ENCODE results near the gene SNHG17. TPM values are rescaled to one million over a fixed set of nuclear protein-coding genes. Genes with fewer than 3 reads are reported as not detected.

SNHG17 gene
- polyA plus RNA-seq, 4 donors, result 24.8 to 35.7 (median 30.4) TPM

DNA sequence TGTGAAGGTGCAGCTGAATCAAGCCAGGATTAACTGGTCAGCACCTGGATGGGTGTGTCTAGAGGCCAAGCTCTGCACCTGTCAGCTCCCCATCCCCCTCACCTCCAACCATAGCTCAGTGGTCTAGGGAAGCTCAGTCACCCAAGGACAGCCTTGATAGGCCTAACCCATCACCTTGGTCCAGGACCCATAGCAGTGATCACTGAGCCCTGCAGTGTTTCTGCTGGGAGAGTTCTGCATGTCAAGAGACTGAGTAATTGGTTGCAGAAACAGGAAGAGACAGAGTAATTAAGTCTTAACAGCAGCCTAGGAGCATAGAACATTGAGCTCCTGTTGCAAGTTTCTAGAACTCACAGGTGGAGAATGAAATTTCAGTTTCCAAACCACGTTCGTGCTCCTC, 18.8 kb upstream of the SNHG17 start:
- Histone ChIP-seq H3K36me3 (ENCODE audit: control insufficient read depth in 3 of 3, insufficient read depth in 2 of 3, low read depth in 1 of 3, low read length in 3 of 3) (peaks cover 3 to 27% (median 9%) of the 10 kb centered on the region in 3 donors), H3K27ac (ENCODE audit: low read depth in 1 of 3, low read length in 2 of 3) (peak overlapping the region in 1 of 3 donors; percentile 28), H3K4me3 (ENCODE audit: low read depth in 1 of 3, low read length in 3 of 3) (no peak overlapping the region), H3K9me3 (ENCODE audit: control insufficient read depth in 2 of 2, insufficient read depth in 1 of 2, low read depth in 1 of 2, low read length in 1 of 2) (no peaks in the 10 kb centered on the region), H3K27me3 (ENCODE audit: control insufficient read depth in 3 of 3, insufficient read depth in 3 of 3, low read length in 3 of 3) (no peaks in the 10 kb centered on the region), H3K4me1 (ENCODE audit: control insufficient read depth in 3 of 3, insufficient read depth in 2 of 3, low read depth in 1 of 3, low read length in 2 of 3) (no peaks in the 10 kb centered on the region)
- WGBS, 3 donors, result 49 to 72% (median 51%) methylated on average over 2 of the region's 2 CpGs
- FAIRE-seq, result no peak
- peak; percentile 12 to 36 for DNase-seq

DNA sequence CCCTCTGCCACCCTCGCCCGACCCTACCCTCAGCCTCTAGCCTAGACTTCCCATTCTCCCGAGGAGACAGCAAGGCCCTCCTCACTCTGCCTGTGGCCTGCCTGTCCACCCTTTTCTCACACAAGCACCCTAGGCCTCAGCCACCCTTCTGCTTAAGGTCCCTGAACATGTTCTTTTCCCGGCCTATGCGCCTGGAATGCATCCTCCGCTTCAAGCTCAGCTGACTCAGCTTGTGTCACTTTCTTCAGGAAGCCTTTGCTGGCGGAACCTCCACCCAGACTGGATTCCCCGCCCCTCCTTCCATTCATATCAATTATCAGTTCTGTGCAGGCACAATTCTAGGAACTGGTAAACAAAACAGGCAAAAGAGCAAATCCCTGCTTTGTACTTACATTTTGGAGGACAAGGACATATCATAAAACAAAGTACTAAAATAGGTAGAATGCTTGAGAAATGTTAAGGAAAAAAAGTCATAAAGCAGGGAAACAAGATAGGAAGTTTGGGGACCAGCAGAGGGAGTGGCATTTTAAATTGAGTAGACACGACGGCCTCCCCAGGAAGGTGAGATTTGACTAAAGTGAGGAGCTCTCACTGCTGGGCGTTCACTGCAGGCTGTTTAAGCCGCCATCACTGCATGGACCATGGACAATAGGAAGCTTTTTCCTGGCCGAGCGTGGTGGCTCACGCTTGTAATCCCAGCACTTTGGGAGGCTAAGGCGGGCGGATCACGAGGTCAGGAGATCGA, 17.9 kb upstream of the SNHG17 start:
- Histone ChIP-seq H3K4me3 (ENCODE audit: low read depth in 1 of 3, low read length in 3 of 3) (no peak overlapping the region), H3K36me3 (ENCODE audit: control insufficient read depth in 3 of 3, insufficient read depth in 2 of 3, low read depth in 1 of 3, low read length in 3 of 3) (peaks cover 3 to 35% (median 9%) of the 10 kb centered on the region in 3 donors), H3K27ac (ENCODE audit: low read depth in 1 of 3, low read length in 2 of 3) (peak overlapping the region in 1 of 3 donors; percentile 17), H3K4me1 (ENCODE audit: control insufficient read depth in 3 of 3, insufficient read depth in 2 of 3, low read depth in 1 of 3, low read length in 2 of 3) (peaks cover 0 to 5% (median 0%) of the 10 kb centered on the region in 3 donors), H3K9me3 (ENCODE audit: control insufficient read depth in 2 of 2, insufficient read depth in 1 of 2, low read depth in 1 of 2, low read length in 1 of 2) (no peaks in the 10 kb centered on the region), H3K27me3 (ENCODE audit: control insufficient read depth in 3 of 3, insufficient read depth in 3 of 3, low read length in 3 of 3) (no peaks in the 10 kb centered on the region)
- 87 to 92% (median 91%) methylated on average over 15 to 19 of the region's 19 CpGs for WGBS, 3 donors
- FAIRE-seq, result no peak
- DNase-seq, result peak in 1 of 2 donors; percentile 11

DNA sequence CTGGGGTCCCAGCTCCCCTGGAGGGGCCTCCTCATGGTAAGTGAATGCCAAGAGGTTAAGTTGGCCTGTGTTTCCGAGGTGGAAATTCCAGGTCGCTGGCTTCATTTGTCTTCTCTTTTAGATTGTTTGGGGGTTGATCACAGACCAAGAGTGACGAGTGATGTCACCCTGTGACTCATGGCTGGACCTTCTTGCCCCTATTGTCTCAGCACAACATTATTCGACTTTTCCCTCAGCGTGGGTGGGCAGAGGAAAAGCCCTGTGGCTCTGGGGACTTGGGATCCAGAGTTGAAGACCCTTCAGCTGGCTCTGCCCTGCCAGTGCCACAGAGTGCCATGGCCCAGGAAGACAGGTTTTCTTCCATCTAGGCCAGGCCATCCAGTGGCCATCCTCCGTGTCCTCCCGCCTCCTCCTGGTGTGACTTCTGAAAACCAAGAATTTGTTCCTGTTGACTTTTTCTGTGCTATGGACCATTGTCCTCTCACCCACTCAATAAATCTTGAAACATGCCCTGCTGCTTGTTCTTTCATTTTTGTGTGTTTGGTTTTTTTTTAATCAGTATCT, 15.4 kb upstream of the SNHG17 start:
- H3K9me3 ChIP-seq (ENCODE audit: control insufficient read depth in 2 of 2, insufficient read depth in 1 of 2, low read depth in 1 of 2, low read length in 1 of 2), result no peaks in the 10 kb centered on the region
- no peak overlapping the region for H3K4me3 ChIP-seq (ENCODE audit: low read depth in 1 of 3, low read length in 3 of 3)
- H3K4me1 ChIP-seq (ENCODE audit: control insufficient read depth in 3 of 3, insufficient read depth in 2 of 3, low read depth in 1 of 3, low read length in 2 of 3), result peaks cover 4 to 14% (median 5%) of the 10 kb centered on the region in 3 donors
- no peaks in the 10 kb centered on the region for H3K27me3 ChIP-seq (ENCODE audit: control insufficient read depth in 3 of 3, insufficient read depth in 3 of 3, low read length in 3 of 3)
- DNase-seq, result no peak
- WGBS, 3 donors, result 88 to 89% (median 88%) methylated on average over 7 of the region's 7 CpGs
- H3K36me3 ChIP-seq (ENCODE audit: control insufficient read depth in 3 of 3, insufficient read depth in 2 of 3, low read depth in 1 of 3, low read length in 3 of 3), result peaks cover 3 to 36% (median 9%) of the 10 kb centered on the region in 3 donors
- no peak overlapping the region for H3K27ac ChIP-seq (ENCODE audit: low read depth in 1 of 3, low read length in 2 of 3)
- no peak for FAIRE-seq

DNA sequence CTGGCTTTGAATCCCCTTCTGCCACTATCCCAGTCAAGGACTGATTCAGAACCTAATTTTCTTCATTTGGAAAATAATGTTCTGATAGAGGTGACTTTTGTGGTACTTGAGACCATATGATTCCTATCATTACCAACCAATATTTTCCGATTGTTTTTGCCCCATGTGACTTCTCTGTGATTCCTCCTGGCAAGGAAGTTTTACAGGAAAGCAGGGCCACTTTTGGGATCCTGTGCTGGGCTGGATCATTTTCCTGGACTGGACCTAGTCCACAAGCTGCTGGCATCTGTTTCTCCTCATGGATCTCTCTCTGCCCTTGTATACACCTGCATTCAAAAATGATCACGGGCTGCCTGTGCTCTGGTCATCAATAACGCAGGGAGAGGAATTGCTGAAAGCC, 13.9 kb upstream of the SNHG17 start:
- Histone ChIP-seq H3K27ac (ENCODE audit: low read depth in 1 of 3, low read length in 2 of 3) (no peak overlapping the region), H3K36me3 (ENCODE audit: control insufficient read depth in 3 of 3, insufficient read depth in 2 of 3, low read depth in 1 of 3, low read length in 3 of 3) (peaks cover 3 to 36% (median 9%) of the 10 kb centered on the region in 3 donors), H3K27me3 (ENCODE audit: control insufficient read depth in 3 of 3, insufficient read depth in 3 of 3, low read length in 3 of 3) (no peaks in the 10 kb centered on the region), H3K4me1 (ENCODE audit: control insufficient read depth in 3 of 3, insufficient read depth in 2 of 3, low read depth in 1 of 3, low read length in 2 of 3) (peaks cover 4 to 14% (median 5%) of the 10 kb centered on the region in 3 donors), H3K4me3 (ENCODE audit: low read depth in 1 of 3, low read length in 3 of 3) (no peak overlapping the region), H3K9me3 (ENCODE audit: control insufficient read depth in 2 of 2, insufficient read depth in 1 of 2, low read depth in 1 of 2, low read length in 1 of 2) (no peaks in the 10 kb centered on the region)
- no peak for DNase-seq
- FAIRE-seq, result no peak
- 84 to 92% (median 86%) methylated on average over 3 of the region's 3 CpGs for WGBS, 3 donors

DNA sequence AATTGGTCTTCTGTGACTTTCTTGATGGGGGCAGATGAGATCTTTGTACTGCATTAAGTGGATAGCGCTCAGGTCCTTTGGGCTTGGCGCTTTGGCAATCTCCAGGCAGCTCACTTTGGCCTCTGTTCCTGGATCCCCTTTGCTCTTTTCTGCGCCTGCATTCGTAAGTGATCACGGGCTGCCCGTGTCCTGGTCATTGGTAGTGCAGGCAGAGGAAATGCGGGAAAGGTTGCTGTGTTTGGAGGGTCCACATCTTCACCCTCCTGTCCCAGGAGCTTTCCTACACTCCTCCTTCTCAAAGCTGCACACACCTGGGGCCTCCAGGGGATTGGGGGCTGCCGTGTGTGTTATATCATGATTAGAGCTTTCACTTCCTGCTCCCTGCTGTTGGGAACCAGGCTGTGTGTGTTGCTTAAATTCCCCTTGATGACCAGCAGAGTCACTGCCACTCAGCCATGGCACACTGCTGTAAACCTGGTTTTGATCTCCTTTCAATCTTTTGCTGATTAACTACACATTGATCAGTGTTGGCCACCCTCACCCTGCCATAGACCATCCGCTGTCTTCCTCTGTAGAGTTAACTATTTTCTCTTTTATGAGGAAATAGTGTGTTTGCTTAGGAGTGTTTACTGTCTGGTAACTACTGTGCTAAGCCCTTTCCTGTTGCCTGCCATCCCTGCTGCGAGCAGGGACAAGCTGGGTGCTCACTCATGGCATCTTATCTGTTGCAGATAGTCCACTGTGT, 13.0 kb upstream of the SNHG17 start:
- Histone ChIP-seq H3K36me3 (ENCODE audit: control insufficient read depth in 3 of 3, insufficient read depth in 2 of 3, low read depth in 1 of 3, low read length in 3 of 3) (peaks cover 3 to 36% (median 9%) of the 10 kb centered on the region in 3 donors), H3K4me1 (ENCODE audit: control insufficient read depth in 3 of 3, insufficient read depth in 2 of 3, low read depth in 1 of 3, low read length in 2 of 3) (peaks cover 4 to 14% (median 5%) of the 10 kb centered on the region in 3 donors), H3K27me3 (ENCODE audit: control insufficient read depth in 3 of 3, insufficient read depth in 3 of 3, low read length in 3 of 3) (no peaks in the 10 kb centered on the region), H3K4me3 (ENCODE audit: low read depth in 1 of 3, low read length in 3 of 3) (no peak overlapping the region), H3K27ac (ENCODE audit: low read depth in 1 of 3, low read length in 2 of 3) (peak overlapping the region in 1 of 3 donors; percentile 30), H3K9me3 (ENCODE audit: control insufficient read depth in 2 of 2, insufficient read depth in 1 of 2, low read depth in 1 of 2, low read length in 1 of 2) (no peaks in the 10 kb centered on the region)
- 85 to 89% (median 87%) methylated on average over 10 of the region's 10 CpGs for WGBS, 3 donors
- FAIRE-seq (no peak), DNase-seq (peak; percentile 16 to 45)

DNA sequence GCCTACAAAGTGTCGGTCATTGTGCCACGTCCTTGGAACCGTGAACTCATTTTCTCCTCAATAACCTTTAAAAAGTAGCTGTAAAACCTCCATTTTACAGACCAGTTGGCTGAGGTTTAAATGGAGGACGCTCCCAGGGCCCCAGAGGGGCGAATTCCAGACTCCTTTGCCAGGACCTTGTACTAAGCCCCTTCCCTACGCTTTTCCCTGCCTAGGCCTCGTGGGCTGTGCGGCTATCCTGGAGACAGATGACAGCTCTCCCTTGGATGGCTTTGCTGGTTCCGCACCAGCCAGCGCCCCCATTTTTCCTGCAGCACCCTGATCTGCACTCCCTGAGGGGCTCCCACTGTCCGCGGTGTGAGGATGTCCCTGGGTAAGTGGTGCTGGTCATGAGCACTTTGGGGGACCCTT, 12.1 kb upstream of the SNHG17 start:
- peak in 1 of 2 donors; percentile 37 for DNase-seq
- FAIRE-seq, result no peak
- Histone ChIP-seq H3K27me3 (ENCODE audit: control insufficient read depth in 3 of 3, insufficient read depth in 3 of 3, low read length in 3 of 3) (no peaks in the 10 kb centered on the region), H3K36me3 (ENCODE audit: control insufficient read depth in 3 of 3, insufficient read depth in 2 of 3, low read depth in 1 of 3, low read length in 3 of 3) (peaks cover 3 to 33% (median 9%) of the 10 kb centered on the region in 3 donors), H3K4me1 (ENCODE audit: control insufficient read depth in 3 of 3, insufficient read depth in 2 of 3, low read depth in 1 of 3, low read length in 2 of 3) (peaks cover 4 to 14% (median 5%) of the 10 kb centered on the region in 3 donors), H3K9me3 (ENCODE audit: control insufficient read depth in 2 of 2, insufficient read depth in 1 of 2, low read depth in 1 of 2, low read length in 1 of 2) (no peaks in the 10 kb centered on the region), H3K4me3 (ENCODE audit: low read depth in 1 of 3, low read length in 3 of 3) (peak overlapping the region; percentile 76 to 91 (median 89)), H3K27ac (ENCODE audit: low read depth in 1 of 3, low read length in 2 of 3) (peak overlapping the region in 2 of 3 donors; percentile 77 to 90)
- 45 to 50% (median 48%) methylated on average over 12 of the region's 12 CpGs for WGBS, 3 donors

DNA sequence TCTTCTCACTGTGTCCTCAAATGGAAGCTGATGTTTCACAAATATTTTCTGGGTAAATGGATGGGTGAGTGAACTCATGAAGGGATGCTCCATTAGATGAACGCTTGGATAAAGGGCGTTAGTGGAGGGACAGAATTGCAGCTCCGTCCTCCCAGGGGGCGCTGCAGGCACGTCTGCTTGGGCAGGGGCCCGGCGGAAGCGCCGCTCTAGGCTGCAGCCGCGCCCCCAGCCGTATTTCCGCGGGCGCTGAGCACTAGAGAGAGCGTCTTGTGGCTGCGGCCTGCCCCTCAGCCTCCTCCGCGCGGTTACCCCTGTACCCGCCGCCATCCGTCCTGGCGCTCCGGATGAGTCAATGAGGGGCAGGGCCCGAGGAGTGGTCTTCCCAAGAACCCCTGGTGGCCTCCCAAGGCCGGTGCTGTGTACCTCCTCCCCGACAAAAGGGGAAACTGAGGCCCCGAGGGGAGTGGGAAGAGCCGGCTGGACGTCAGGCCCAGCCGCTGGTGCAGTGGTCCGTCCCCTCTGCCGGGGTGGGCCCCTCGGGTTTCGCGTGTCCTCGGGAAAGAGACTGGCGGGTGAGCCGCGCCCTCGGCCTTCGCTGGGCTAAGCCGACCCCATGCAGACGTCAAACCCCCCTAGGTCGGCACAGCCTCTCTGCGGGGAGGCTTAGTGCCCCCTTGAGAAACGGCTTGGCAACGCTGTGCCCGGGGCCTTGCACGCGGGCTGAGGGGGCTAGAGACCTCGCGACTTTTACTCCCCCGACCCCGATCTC, 11.5 kb upstream of the SNHG17 start:
- Histone ChIP-seq H3K4me3 (ENCODE audit: low read depth in 1 of 3, low read length in 3 of 3) (peak overlapping the region; percentile 76 to 91 (median 89)), H3K27ac (ENCODE audit: low read depth in 1 of 3, low read length in 2 of 3) (peak overlapping the region; percentile 72 to 90 (median 77)), H3K27me3 (ENCODE audit: control insufficient read depth in 3 of 3, insufficient read depth in 3 of 3, low read length in 3 of 3) (no peaks in the 10 kb centered on the region), H3K9me3 (ENCODE audit: control insufficient read depth in 2 of 2, insufficient read depth in 1 of 2, low read depth in 1 of 2, low read length in 1 of 2) (no peaks in the 10 kb centered on the region), H3K4me1 (ENCODE audit: control insufficient read depth in 3 of 3, insufficient read depth in 2 of 3, low read depth in 1 of 3, low read length in 2 of 3) (peaks cover 4 to 14% (median 5%) of the 10 kb centered on the region in 3 donors), H3K36me3 (ENCODE audit: control insufficient read depth in 3 of 3, insufficient read depth in 2 of 3, low read depth in 1 of 3, low read length in 3 of 3) (peaks cover 3 to 31% (median 9%) of the 10 kb centered on the region in 3 donors)
- DNase-seq (peak; percentile 86 to 96), FAIRE-seq (no peak)
- WGBS, 3 donors, result 1% methylated on average over 45 to 56 of the region's 56 CpGs

Measured in small intestine (tissue), 7 donors.